Mesodermal cell (in vitro differentiated cells): ENCODE data around the gene MBD3L2B.
"Not testable (repeated sequence)": the region's sequence is repeated elsewhere in the genome, so short reads cannot be mapped to it uniquely, and the experiment has no call there.

Source experiments
- H3K27ac ChIP-seq: 2 replicates; pipeline ENCODE4 v1.7.0; 2013; ENCODE audit warnings: mild to moderate bottlenecking, low read depth, low read length, moderate library complexity; ENCODE audit not compliant: severe bottlenecking
- H3K36me3 ChIP-seq: 2 replicates; pipeline ENCODE4 v1.7.1; 2013; ENCODE audit warnings: mild to moderate bottlenecking, low read length, moderate library complexity; ENCODE audit not compliant: control insufficient read depth, insufficient read depth
- H3K4me1 ChIP-seq: one replicate; pipeline ENCODE4 v1.7.1; 2013; ENCODE audit warnings: mild to moderate bottlenecking, low read length; ENCODE audit not compliant: insufficient read depth, control insufficient read depth, poor library complexity, severe bottlenecking
- H3K4me3 ChIP-seq: 2 replicates; pipeline ENCODE4 v1.7.0; 2013; ENCODE audit warnings: low read length, control low read depth, mild to moderate bottlenecking; ENCODE audit not compliant: insufficient read depth, poor library complexity, severe bottlenecking; ENCODE audit errors: extremely low read depth
- H3K9me3 ChIP-seq: 2 replicates; pipeline ENCODE4 v1.7.1; 2013; ENCODE audit warnings: mild to moderate bottlenecking, low read length, moderate library complexity; ENCODE audit not compliant: control insufficient read depth
- WGBS, 2 experiments: methylation state at CpG; one replicate each; pipeline ENCODE4 v1.1.5; 2013; ENCODE audit warnings: missing lambda C conversion rate in 2 of 2; ENCODE audit not compliant: insufficient coverage in 2 of 2; 5-methylcytosine and 5-hydroxymethylcytosine counted together

The MBD3L2B gene

GRCh38 chr19:7056371-7056770, 35.1 kb upstream of the MBD3L2B start:
- not testable (repeated sequence) for H3K9me3 ChIP-seq, H3K4me1 ChIP-seq, H3K4me3 ChIP-seq, H3K36me3 ChIP-seq, H3K27ac ChIP-seq
- 80 to 93% methylated on average over 2 to 3 of the region's 16 CpGs for WGBS, 2 experiments

GRCh38 chr19:7055679-7056078, 34.4 kb upstream of the MBD3L2B start:
- H3K36me3 ChIP-seq, H3K27ac ChIP-seq, H3K4me1 ChIP-seq, H3K4me3 ChIP-seq, H3K9me3 ChIP-seq: not testable (repeated sequence)
- 78% methylated on average over 3 of the region's 14 CpGs; no CpG with 5 or more reads in 1 of the 2 experiments for WGBS, 2 experiments

- H3K27ac ChIP-seq, H3K9me3 ChIP-seq, H3K4me1 ChIP-seq, H3K36me3 ChIP-seq, H3K4me3 ChIP-seq: not testable (repeated sequence)
- 94 to 96% methylated on average over 3 to 4 of the region's 14 CpGs for WGBS, 2 experiments
These were observed 33.6 kb upstream of the MBD3L2B start for GRCh38 chr19:7054635-7055368.

GRCh38 chr19:7052896-7053295, 31.7 kb upstream of the MBD3L2B start:
- not testable (repeated sequence) for H3K9me3 ChIP-seq, H3K27ac ChIP-seq, H3K36me3 ChIP-seq, H3K4me3 ChIP-seq, H3K4me1 ChIP-seq
- no CpG with 5 or more reads among the region's 7 CpGs for WGBS, 2 experiments

- H3K4me3 ChIP-seq, H3K36me3 ChIP-seq, H3K9me3 ChIP-seq, H3K4me1 ChIP-seq, H3K27ac ChIP-seq: not testable (repeated sequence)
- WGBS, 2 experiments, result no CpG with 5 or more reads among the region's 5 CpGs
These were observed 30.2 kb upstream of the MBD3L2B start for GRCh38 chr19:7051421-7051820.

GRCh38 chr19:7049021-7049420, 27.8 kb upstream of the MBD3L2B start, which contains the start of gene MBD3L2:
TSS of gene MBD3L2 (plus strand) at chr19:7049321. CDS start at chr19:7049374, 53 bp downstream.
- H3K4me1 ChIP-seq, H3K27ac ChIP-seq, H3K36me3 ChIP-seq, H3K4me3 ChIP-seq, H3K9me3 ChIP-seq: not testable (repeated sequence)
- WGBS, 2 experiments, result no CpG with 5 or more reads among the region's 7 CpGs

GRCh38 chr19:7041563-7041962, 20.3 kb upstream of the MBD3L2B start:
- H3K4me3 ChIP-seq, result not testable (repeated sequence)

GRCh38 chr19:7040079-7040478, 18.8 kb upstream of the MBD3L2B start, which contains the start of gene MBD3L4:
TSS of gene MBD3L4 (minus strand) at chr19:7040179. CDS start at chr19:7040144, 35 bp downstream.
- not testable (repeated sequence) for H3K27ac ChIP-seq, H3K4me1 ChIP-seq, H3K4me3 ChIP-seq, H3K9me3 ChIP-seq, H3K36me3 ChIP-seq
- no CpG with 5 or more reads among the region's 9 CpGs for WGBS, 2 experiments

More at GRCh38 chr19:7041563-7041962, 20.3 kb upstream of the MBD3L2B start:
- WGBS, 2 experiments, result no CpG with 5 or more reads among the region's 2 CpGs
- not testable (repeated sequence) for H3K36me3 ChIP-seq, H3K27ac ChIP-seq, H3K4me1 ChIP-seq, H3K9me3 ChIP-seq

GRCh38 chr19:7030278-7030677, 9.0 kb upstream of the MBD3L2B start, which contains the start of gene MBD3L5:
TSS of gene MBD3L5 (plus strand) at chr19:7030578. CDS start at chr19:7030612, 34 bp downstream.
- not testable (repeated sequence) for H3K27ac ChIP-seq, H3K9me3 ChIP-seq, H3K4me1 ChIP-seq, H3K36me3 ChIP-seq, H3K4me3 ChIP-seq
- no CpG with 5 or more reads among the region's 9 CpGs for WGBS, 2 experiments

- not testable (repeated sequence) for H3K4me1 ChIP-seq, H3K36me3 ChIP-seq, H3K4me3 ChIP-seq, H3K9me3 ChIP-seq, H3K27ac ChIP-seq
- WGBS, 2 experiments, result no CpG with 5 or more reads among the region's 1 CpG
These were observed 7.6 kb upstream of the MBD3L2B start for GRCh38 chr19:7028790-7029189.

GRCh38 chr19:7018828-7019227, 2.4 kb downstream of the MBD3L2B start:
- Histone ChIP-seq H3K9me3 (peaks cover 19% of the 10 kb centered on the region), H3K36me3 (no peaks in the 10 kb centered on the region), H3K27ac (no peak overlapping the region), H3K4me3 (no peak overlapping the region), H3K4me1 (no peaks in the 10 kb centered on the region)
- WGBS, 2 experiments, result 80 to 100% methylated on average over 1 to 2 of the region's 6 CpGs
